Measurements from ENCODE around the gene TOB2. TPM values are rescaled to one million over a fixed set of nuclear protein-coding genes. Genes with fewer than 3 reads are reported as not detected.
"Not testable (repeated sequence)": the region's sequence is repeated elsewhere in the genome, so short reads cannot be mapped to it uniquely, and the experiment has no call there.

The TOB2 gene
- total and polyA plus RNA-seq, 8 donors = 38.9 to 62.6 (median 48.3) TPM

- Histone ChIP-seq H3K36me3 (no peaks in the 10 kb centered on the region), H3K4me3 (no peak overlapping the region), H3K27me3 (no peaks in the 10 kb centered on the region), H3K27ac (no peak overlapping the region), H3K9me3 (no peaks in the 10 kb centered on the region), H3K4me1 (peaks cover 7 to 30% of the 10 kb centered on the region in 2 donors)
- TF ChIP-seq CTCF (IDR thresholded peaks at IDR 0.05) = no peak
- intact Hi-C loops (cut with DNase I) = loop anchor here in 1 of 2 donors (10.0 kb wide), 1 partner anchor 117 kb away; no protein-coding TSS in a partner anchor
- DNase-seq = no peak
- ATAC-seq = no peak
Measured at GRCh38 chr22:41407433-41407832, 39.2 kb downstream of the TOB2 start.

- Histone ChIP-seq H3K27ac (no peak overlapping the region), H3K27me3 (no peaks in the 10 kb centered on the region)
- intact Hi-C loops (cut with DNase I) = loop anchor here in 1 of 2 donors (10.0 kb wide), 1 partner anchor 118 kb away; no protein-coding TSS in a partner anchor
Measured at GRCh38 chr22:41406410-41406809, 40.2 kb downstream of the TOB2 start.

GRCh38 chr22:41405588-41405987 is 41.0 kb downstream of the TOB2 start:
- Histone ChIP-seq H3K4me3 (no peak overlapping the region), H3K9me3 (no peaks in the 10 kb centered on the region), H3K27me3 (no peaks in the 10 kb centered on the region), H3K36me3 (no peaks in the 10 kb centered on the region), H3K27ac (no peak overlapping the region), H3K4me1 (peaks cover 9 to 22% of the 10 kb centered on the region in 2 donors)
- TF ChIP-seq CTCF (IDR thresholded peaks at IDR 0.05) = no peak
- no peak for ATAC-seq
- no peak for DNase-seq
- intact Hi-C loops (cut with DNase I) = loop anchor here in 1 of 2 donors (10.0 kb wide), 1 partner anchor 119 kb away; no protein-coding TSS in a partner anchor

More at GRCh38 chr22:41406410-41406809, 40.2 kb downstream of the TOB2 start:
- no peak for DNase-seq
- Histone ChIP-seq H3K4me3 (no peak overlapping the region), H3K9me3 (no peaks in the 10 kb centered on the region), H3K4me1 (peaks cover 15 to 28% of the 10 kb centered on the region in 2 donors), H3K36me3 (no peaks in the 10 kb centered on the region)
- no peak for ATAC-seq
- TF ChIP-seq CTCF (IDR thresholded peaks at IDR 0.05) = no peak

- DNase-seq (peak; percentile 73 to 93 (median 88)), ATAC-seq (peak; percentile 96)
- Histone ChIP-seq H3K27me3 (no peaks in the 10 kb centered on the region), H3K4me3 (no peak overlapping the region), H3K36me3 (peaks cover 0 to under 1% of the 10 kb centered on the region in 2 donors), H3K4me1 (peaks cover 9 to 22% of the 10 kb centered on the region in 2 donors), H3K9me3 (no peaks in the 10 kb centered on the region), H3K27ac (no peak overlapping the region)
- TF ChIP-seq CTCF (IDR thresholded peaks at IDR 0.05) = peak; percentile 95
- intact Hi-C loops (cut with DNase I) = loop anchor here (5.0 to 10.0 kb wide), 2 partner anchors 114 to 121 kb away; no protein-coding TSS in a partner anchor
Measured at GRCh38 chr22:41403532-41404318, 42.9 kb downstream of the TOB2 start.

- not testable (repeated sequence) for H3K27me3 ChIP-seq, DNase-seq, ATAC-seq, H3K27ac ChIP-seq, H3K4me3 ChIP-seq, H3K36me3 ChIP-seq, H3K9me3 ChIP-seq
- H3K4me1 ChIP-seq = peaks cover 9 to 22% of the 10 kb centered on the region in 2 donors
- intact Hi-C loops (cut with DNase I) = loop anchor here (5.0 to 10.0 kb wide), 2 partner anchors 114 to 122 kb away; no protein-coding TSS in a partner anchor
Measured at GRCh38 chr22:41402851-41403250, 43.8 kb downstream of the TOB2 start.

Data from left lung (tissue), 10 donors.